Measurements from ENCODE around the gene KCNJ16. TPM values are rescaled to one million over a fixed set of nuclear protein-coding genes. Genes with fewer than 3 reads are reported as not detected.

Gene KCNJ16
- total and polyA plus RNA-seq, 4 donors, result 0.31 to 3.3 (median 0.67) TPM

DNA sequence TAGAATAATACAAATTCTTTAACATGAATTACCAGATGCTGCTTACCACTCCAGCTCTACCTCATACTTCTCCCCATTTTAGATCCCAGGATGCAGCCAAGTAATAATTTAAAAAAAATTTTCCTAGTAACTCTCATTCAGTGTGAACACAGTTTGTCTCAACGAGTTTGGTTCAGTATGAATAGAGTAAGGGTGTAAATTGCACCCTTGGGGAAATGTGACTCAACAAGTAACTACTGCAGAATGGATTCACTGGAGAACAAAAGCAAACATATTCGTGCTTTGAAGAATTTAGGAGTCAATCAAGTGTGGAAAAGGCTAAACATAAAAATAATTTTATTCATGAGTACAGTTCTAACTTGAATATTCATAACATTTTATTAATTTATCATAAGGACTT lies 23.0 kb downstream of the KCNJ16 start:
- WGBS, result 71% methylated on average over 2 of the region's 2 CpGs
- Histone ChIP-seq H3K36me3 (ENCODE audit: control insufficient read depth in 4 of 4, insufficient read depth in 3 of 4, low read depth in 1 of 4, low read length in 3 of 4) (no peaks in the 10 kb centered on the region), H3K4me1 (ENCODE audit: control insufficient read depth in 4 of 4, insufficient read depth in 4 of 4, low read length in 3 of 4) (no peaks in the 10 kb centered on the region), H3K9me3 (ENCODE audit: control insufficient read depth in 4 of 4, low read length in 3 of 4) (no peaks in the 10 kb centered on the region), H3K27me3 (ENCODE audit: control insufficient read depth in 4 of 4, insufficient read depth in 4 of 4, low read length in 3 of 4) (no peaks in the 10 kb centered on the region), H3K4me3 (ENCODE audit: low read depth in 1 of 3, low read length in 3 of 3) (no peak overlapping the region), H3K9ac (ENCODE audit: low read depth in 1 of 2, low read length in 2 of 2) (no peak overlapping the region), H3K27ac (ENCODE audit: low read depth in 1 of 2, low read length in 2 of 2) (no peak overlapping the region)
- TF ChIP-seq, protein P1, sequence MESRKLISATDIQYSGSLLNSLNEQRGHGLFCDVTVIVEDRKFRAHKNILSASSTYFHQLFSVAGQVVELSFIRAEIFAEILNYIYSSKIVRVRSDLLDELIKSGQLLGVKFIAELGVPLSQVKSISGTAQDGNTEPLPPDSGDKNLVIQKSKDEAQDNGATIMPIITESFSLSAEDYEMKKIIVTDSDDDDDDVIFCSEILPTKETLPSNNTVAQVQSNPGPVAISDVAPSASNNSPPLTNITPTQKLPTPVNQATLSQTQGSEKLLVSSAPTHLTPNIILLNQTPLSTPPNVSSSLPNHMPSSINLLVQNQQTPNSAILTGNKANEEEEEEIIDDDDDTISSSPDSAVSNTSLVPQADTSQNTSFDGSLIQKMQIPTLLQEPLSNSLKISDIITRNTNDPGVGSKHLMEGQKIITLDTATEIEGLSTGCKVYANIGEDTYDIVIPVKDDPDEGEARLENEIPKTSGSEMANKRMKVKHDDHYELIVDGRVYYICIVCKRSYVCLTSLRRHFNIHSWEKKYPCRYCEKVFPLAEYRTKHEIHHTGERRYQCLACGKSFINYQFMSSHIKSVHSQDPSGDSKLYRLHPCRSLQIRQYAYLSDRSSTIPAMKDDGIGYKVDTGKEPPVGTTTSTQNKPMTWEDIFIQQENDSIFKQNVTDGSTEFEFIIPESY (IDR thresholded peaks at IDR 0.05), result no peak
- no peak for TF ChIP-seq FOXA1 (IDR thresholded peaks at IDR 0.05)
- TF ChIP-seq, protein P2, sequence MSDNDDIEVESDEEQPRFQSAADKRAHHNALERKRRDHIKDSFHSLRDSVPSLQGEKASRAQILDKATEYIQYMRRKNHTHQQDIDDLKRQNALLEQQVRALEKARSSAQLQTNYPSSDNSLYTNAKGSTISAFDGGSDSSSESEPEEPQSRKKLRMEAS (IDR thresholded peaks at IDR 0.05), result no peak
- no peak for TF ChIP-seq YY1 (IDR thresholded peaks at IDR 0.05)
- TF ChIP-seq, protein P3, sequence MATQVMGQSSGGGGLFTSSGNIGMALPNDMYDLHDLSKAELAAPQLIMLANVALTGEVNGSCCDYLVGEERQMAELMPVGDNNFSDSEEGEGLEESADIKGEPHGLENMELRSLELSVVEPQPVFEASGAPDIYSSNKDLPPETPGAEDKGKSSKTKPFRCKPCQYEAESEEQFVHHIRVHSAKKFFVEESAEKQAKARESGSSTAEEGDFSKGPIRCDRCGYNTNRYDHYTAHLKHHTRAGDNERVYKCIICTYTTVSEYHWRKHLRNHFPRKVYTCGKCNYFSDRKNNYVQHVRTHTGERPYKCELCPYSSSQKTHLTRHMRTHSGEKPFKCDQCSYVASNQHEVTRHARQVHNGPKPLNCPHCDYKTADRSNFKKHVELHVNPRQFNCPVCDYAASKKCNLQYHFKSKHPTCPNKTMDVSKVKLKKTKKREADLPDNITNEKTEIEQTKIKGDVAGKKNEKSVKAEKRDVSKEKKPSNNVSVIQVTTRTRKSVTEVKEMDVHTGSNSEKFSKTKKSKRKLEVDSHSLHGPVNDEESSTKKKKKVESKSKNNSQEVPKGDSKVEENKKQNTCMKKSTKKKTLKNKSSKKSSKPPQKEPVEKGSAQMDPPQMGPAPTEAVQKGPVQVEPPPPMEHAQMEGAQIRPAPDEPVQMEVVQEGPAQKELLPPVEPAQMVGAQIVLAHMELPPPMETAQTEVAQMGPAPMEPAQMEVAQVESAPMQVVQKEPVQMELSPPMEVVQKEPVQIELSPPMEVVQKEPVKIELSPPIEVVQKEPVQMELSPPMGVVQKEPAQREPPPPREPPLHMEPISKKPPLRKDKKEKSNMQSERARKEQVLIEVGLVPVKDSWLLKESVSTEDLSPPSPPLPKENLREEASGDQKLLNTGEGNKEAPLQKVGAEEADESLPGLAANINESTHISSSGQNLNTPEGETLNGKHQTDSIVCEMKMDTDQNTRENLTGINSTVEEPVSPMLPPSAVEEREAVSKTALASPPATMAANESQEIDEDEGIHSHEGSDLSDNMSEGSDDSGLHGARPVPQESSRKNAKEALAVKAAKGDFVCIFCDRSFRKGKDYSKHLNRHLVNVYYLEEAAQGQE (IDR thresholded peaks at IDR 0.05), result no peak
- TF ChIP-seq, protein P4, sequence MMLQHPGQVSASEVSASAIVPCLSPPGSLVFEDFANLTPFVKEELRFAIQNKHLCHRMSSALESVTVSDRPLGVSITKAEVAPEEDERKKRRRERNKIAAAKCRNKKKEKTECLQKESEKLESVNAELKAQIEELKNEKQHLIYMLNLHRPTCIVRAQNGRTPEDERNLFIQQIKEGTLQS (IDR thresholded peaks at IDR 0.05), result no peak
- TF ChIP-seq, protein P5, sequence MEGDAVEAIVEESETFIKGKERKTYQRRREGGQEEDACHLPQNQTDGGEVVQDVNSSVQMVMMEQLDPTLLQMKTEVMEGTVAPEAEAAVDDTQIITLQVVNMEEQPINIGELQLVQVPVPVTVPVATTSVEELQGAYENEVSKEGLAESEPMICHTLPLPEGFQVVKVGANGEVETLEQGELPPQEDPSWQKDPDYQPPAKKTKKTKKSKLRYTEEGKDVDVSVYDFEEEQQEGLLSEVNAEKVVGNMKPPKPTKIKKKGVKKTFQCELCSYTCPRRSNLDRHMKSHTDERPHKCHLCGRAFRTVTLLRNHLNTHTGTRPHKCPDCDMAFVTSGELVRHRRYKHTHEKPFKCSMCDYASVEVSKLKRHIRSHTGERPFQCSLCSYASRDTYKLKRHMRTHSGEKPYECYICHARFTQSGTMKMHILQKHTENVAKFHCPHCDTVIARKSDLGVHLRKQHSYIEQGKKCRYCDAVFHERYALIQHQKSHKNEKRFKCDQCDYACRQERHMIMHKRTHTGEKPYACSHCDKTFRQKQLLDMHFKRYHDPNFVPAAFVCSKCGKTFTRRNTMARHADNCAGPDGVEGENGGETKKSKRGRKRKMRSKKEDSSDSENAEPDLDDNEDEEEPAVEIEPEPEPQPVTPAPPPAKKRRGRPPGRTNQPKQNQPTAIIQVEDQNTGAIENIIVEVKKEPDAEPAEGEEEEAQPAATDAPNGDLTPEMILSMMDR (IDR thresholded peaks at IDR 0.05; ENCODE audit: low read depth, low read length, missing input control), result no peak
- no peak for TF ChIP-seq FOXA2 (IDR thresholded peaks at IDR 0.05)
- TF ChIP-seq RXRA (IDR thresholded peaks at IDR 0.05), result no peak
- TF ChIP-seq RAD21 (IDR thresholded peaks at IDR 0.05), result no peak
- TF ChIP-seq SP1 (IDR thresholded peaks at IDR 0.05), result no peak
- TF ChIP-seq GABPA (IDR thresholded peaks at IDR 0.05 in 1 of 2, conservative IDR thresholded peaks at IDR 0.05 in 1 of 2), result no peak
- no peak for TF ChIP-seq TAF1 (conservative IDR thresholded peaks at IDR 0.05)
- TF ChIP-seq JUND (IDR thresholded peaks at IDR 0.05), result no peak
- TF ChIP-seq HNF4A (conservative IDR thresholded peaks at IDR 0.05), result no peak
- TF ChIP-seq NR2F2 (IDR thresholded peaks at IDR 0.05), result no peak
- no peak for DNase-seq (ENCODE audit: low spot score)

DNA sequence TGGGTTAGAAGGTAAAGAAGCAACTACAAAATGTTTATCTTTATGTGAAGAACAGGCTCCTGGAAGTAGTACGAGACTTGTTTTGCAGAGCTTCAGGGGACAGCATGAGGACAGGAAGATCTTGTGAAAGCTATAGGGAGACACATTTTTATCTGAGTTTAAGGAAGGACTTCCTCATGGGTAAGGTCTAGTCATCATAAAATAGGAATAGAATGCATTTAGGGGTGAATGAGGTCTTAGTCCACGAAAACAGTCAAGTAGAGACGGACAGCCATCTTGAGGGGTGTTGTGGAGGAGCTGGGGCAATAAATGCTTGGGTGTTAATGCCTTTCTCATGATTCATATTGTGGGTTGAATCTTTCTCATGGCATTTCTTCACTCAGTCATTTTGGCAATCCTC lies 24.3 kb downstream of the KCNJ16 start:
- no peak for DNase-seq (ENCODE audit: low spot score)
- no peak overlapping the region for H3K4me3 ChIP-seq (ENCODE audit: low read depth in 1 of 3, low read length in 3 of 3)
- TF ChIP-seq HNF4G (IDR thresholded peaks at IDR 0.05), result no peak
- no peak for TF ChIP-seq HNF4A (conservative IDR thresholded peaks at IDR 0.05)
- TF ChIP-seq RXRA (IDR thresholded peaks at IDR 0.05), result no peak
- TF ChIP-seq, protein P5 (IDR thresholded peaks at IDR 0.05; ENCODE audit: low read depth, low read length, missing input control), result no peak
- no peak for TF ChIP-seq EGR1 (IDR thresholded peaks at IDR 0.05; ENCODE audit: low read depth in 2 of 2)
- TF ChIP-seq YY1 (IDR thresholded peaks at IDR 0.05), result no peak
- TF ChIP-seq, protein P3 (IDR thresholded peaks at IDR 0.05), result no peak

More for the DNA sequence above, 24.3 kb downstream of the KCNJ16 start:
- Histone ChIP-seq H3K27ac (ENCODE audit: low read depth in 1 of 2, low read length in 2 of 2) (no peak overlapping the region), H3K4me1 (ENCODE audit: control insufficient read depth in 4 of 4, insufficient read depth in 4 of 4, low read length in 3 of 4) (no peaks in the 10 kb centered on the region), H3K9me3 (ENCODE audit: control insufficient read depth in 4 of 4, low read length in 3 of 4) (no peaks in the 10 kb centered on the region), H3K9ac (ENCODE audit: low read depth in 1 of 2, low read length in 2 of 2) (no peak overlapping the region), H3K27me3 (ENCODE audit: control insufficient read depth in 4 of 4, insufficient read depth in 4 of 4, low read length in 3 of 4) (no peaks in the 10 kb centered on the region), H3K36me3 (ENCODE audit: control insufficient read depth in 4 of 4, insufficient read depth in 3 of 4, low read depth in 1 of 4, low read length in 3 of 4) (no peaks in the 10 kb centered on the region)
- WGBS, result 74% methylated on average over 3 of the region's 3 CpGs
